ENCODE measurements around the gene MACROD2.

Gene MACROD2

GRCh38 chr20:14751191-14751590 is 755.9 kb downstream of the MACROD2 start:
- no peak for DNase-seq (ENCODE audit: low read depth)
- no peak for TF ChIP-seq CTCF (conservative IDR thresholded peaks at IDR 0.05; ENCODE audit: low read length)
- H3K4me3 ChIP-seq (ENCODE audit: low read length) = no peak overlapping the region

- no peak for TF ChIP-seq CTCF (conservative IDR thresholded peaks at IDR 0.05; ENCODE audit: low read length)
- no peak overlapping the region for H3K4me3 ChIP-seq (ENCODE audit: low read length)
- no peak for DNase-seq (ENCODE audit: low read depth)
These were observed 762.4 kb downstream of the MACROD2 start for GRCh38 chr20:14757728-14758127.

- H3K4me3 ChIP-seq (ENCODE audit: low read length) = no peak overlapping the region
- TF ChIP-seq CTCF (conservative IDR thresholded peaks at IDR 0.05; ENCODE audit: low read length) = no peak
These were observed 763.0 kb downstream of the MACROD2 start for GRCh38 chr20:14758356-14758755.

GRCh38 chr20:14759979-14760378 is 764.7 kb downstream of the MACROD2 start:
- no peak for TF ChIP-seq CTCF (conservative IDR thresholded peaks at IDR 0.05; ENCODE audit: low read length)
- H3K4me3 ChIP-seq (ENCODE audit: low read length) = no peak overlapping the region
- DNase-seq (ENCODE audit: low read depth) = no peak

More at GRCh38 chr20:14758356-14758755, 763.0 kb downstream of the MACROD2 start:
- DNase-seq (ENCODE audit: low read depth) = no peak

DNA sequence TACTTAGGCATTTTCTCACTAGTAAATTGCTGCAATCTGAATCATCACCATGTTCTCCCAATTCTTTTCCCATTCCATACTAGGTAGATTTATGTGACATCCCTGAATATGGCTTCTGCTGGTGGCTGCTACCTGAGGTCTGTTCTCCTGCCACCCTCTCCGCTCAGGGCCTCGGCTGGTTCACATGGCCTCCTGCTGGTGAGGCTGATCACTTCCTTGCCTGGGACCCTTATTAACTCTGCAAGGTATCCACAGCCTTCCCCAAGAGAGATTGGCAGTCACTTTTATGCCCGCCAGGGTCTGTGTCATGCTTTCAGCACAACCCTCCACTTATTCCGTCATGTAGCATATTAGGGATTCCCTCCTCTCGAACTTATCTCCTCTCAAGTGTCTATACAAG is 766.6 kb downstream of the MACROD2 start:
- TF ChIP-seq CTCF (conservative IDR thresholded peaks at IDR 0.05; ENCODE audit: low read length) = no peak
- no peak overlapping the region for H3K4me3 ChIP-seq (ENCODE audit: low read length)
- no peak for DNase-seq (ENCODE audit: low read depth)

- DNase-seq (ENCODE audit: low read depth) = no peak
These were observed 769.4 kb downstream of the MACROD2 start for GRCh38 chr20:14764511-14765369.

More at GRCh38 chr20:14764511-14765369, 769.4 kb downstream of the MACROD2 start:
- H3K4me3 ChIP-seq (ENCODE audit: low read length) = no peak overlapping the region
- no peak for TF ChIP-seq CTCF (conservative IDR thresholded peaks at IDR 0.05; ENCODE audit: low read length)
